Measurements from ENCODE around the gene TMEM131L.
"Not testable (repeated sequence)": the region's sequence is repeated elsewhere in the genome, so short reads cannot be mapped to it uniquely, and the experiment has no call there.

Gene TMEM131L

GRCh38 chr4:153466081-153466948 lies at the start of gene TMEM131L:
Gene TMEM131L, plus strand, starts transcription at chr4:153466360. Its CDS starts 38 bp downstream, at chr4:153466398.
- peak; percentile 51 to 81 for DNase-seq (ENCODE audit: low spot score in 2 of 2)
- in situ Hi-C loops (cut with MboI; ENCODE audit: low sequenced_read_pairs) = no loop called here
- Histone ChIP-seq H3K4me1 (peaks cover 26% of the 10 kb centered on the region), H3K36me3 (replicated peaks) (peaks cover 3% of the 10 kb centered on the region), H3K9me3 (no peaks in the 10 kb centered on the region), H3K4me3 (peak within 1 kb of the TSS; percentile 85), H3K27me3 (ENCODE audit: low read depth) (no peaks in the 10 kb centered on the region)

GRCh38 chr4:153416456-153416855 lies 49.7 kb upstream of the TMEM131L start:
- in situ Hi-C loops (cut with MboI; ENCODE audit: low sequenced_read_pairs); H3K36me3 ChIP-seq (replicated peaks); H3K9me3 ChIP-seq; DNase-seq (ENCODE audit: low spot score in 2 of 2); H3K4me3 ChIP-seq; H3K27me3 ChIP-seq (ENCODE audit: low read depth): not testable (repeated sequence)
- peaks cover 14% of the 10 kb centered on the region for H3K4me1 ChIP-seq

GRCh38 chr4:153418121-153418520 lies 48.0 kb upstream of the TMEM131L start:
- Histone ChIP-seq H3K9me3 (no peaks in the 10 kb centered on the region), H3K4me1 (peaks cover 14% of the 10 kb centered on the region), H3K36me3 (replicated peaks) (no peaks in the 10 kb centered on the region; the same call in 1 of the 2 replicates), H3K27me3 (ENCODE audit: low read depth) (no peaks in the 10 kb centered on the region), H3K4me3 (no peak overlapping the region)
- no peak for DNase-seq (ENCODE audit: low spot score in 2 of 2)
- in situ Hi-C loops (cut with MboI; ENCODE audit: low sequenced_read_pairs) = no loop called here

DNA sequence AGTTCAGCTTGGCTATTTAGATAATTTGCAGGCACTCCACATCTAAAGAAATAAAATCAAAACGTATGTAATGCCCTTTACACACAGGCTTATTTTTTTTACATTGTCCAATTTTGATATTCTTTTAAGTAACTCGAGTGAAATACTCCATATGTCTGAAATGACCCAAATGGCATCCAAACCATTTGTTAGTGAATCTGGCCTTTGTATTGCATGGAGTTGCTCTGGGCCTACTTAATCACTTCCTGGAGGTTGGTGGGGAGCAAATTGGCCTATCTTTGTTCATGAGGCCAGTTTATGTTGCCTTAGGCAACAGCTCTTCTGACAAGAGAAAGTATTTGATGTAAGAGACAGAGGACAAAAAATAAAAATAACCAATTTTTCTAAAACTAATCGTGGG lies 47.6 kb upstream of the TMEM131L start:
- no peak for DNase-seq (ENCODE audit: low spot score in 2 of 2)
- Histone ChIP-seq H3K36me3 (replicated peaks) (no peaks in the 10 kb centered on the region; the same call in 1 of the 2 replicates), H3K9me3 (no peaks in the 10 kb centered on the region), H3K4me1 (peaks cover 14% of the 10 kb centered on the region), H3K27me3 (ENCODE audit: low read depth) (no peaks in the 10 kb centered on the region), H3K4me3 (no peak overlapping the region)
- in situ Hi-C loops (cut with MboI; ENCODE audit: low sequenced_read_pairs) = no loop called here

- Histone ChIP-seq H3K4me3 (no peak overlapping the region), H3K9me3 (no peaks in the 10 kb centered on the region), H3K4me1 (peaks cover 12% of the 10 kb centered on the region), H3K36me3 (replicated peaks) (no peaks in the 10 kb centered on the region; the same call in 1 of the 2 replicates), H3K27me3 (ENCODE audit: low read depth) (no peaks in the 10 kb centered on the region)
- no peak for DNase-seq (ENCODE audit: low spot score in 2 of 2)
- in situ Hi-C loops (cut with MboI; ENCODE audit: low sequenced_read_pairs) = no loop called here
Observed at GRCh38 chr4:153419029-153419428, 47.1 kb upstream of the TMEM131L start.

GRCh38 chr4:153419673-153420278 lies 46.4 kb upstream of the TMEM131L start:
- in situ Hi-C loops (cut with MboI; ENCODE audit: low sequenced_read_pairs) = no loop called here
- no peaks in the 10 kb centered on the region; the same call in 1 of the 2 replicates for H3K36me3 ChIP-seq (replicated peaks)
- no peak for DNase-seq (ENCODE audit: low spot score in 2 of 2)
- H3K9me3 ChIP-seq = no peaks in the 10 kb centered on the region
- no peaks in the 10 kb centered on the region for H3K27me3 ChIP-seq (ENCODE audit: low read depth)
- H3K4me3 ChIP-seq = no peak overlapping the region
- peaks cover 12% of the 10 kb centered on the region for H3K4me1 ChIP-seq

GRCh38 chr4:153420361-153420760 lies 45.8 kb upstream of the TMEM131L start:
- Histone ChIP-seq H3K4me1 (peaks cover 12% of the 10 kb centered on the region), H3K36me3 (replicated peaks) (no peaks in the 10 kb centered on the region; the same call in 1 of the 2 replicates), H3K27me3 (ENCODE audit: low read depth) (no peaks in the 10 kb centered on the region), H3K4me3 (no peak overlapping the region), H3K9me3 (no peaks in the 10 kb centered on the region)
- in situ Hi-C loops (cut with MboI; ENCODE audit: low sequenced_read_pairs) = no loop called here
- no peak for DNase-seq (ENCODE audit: low spot score in 2 of 2)

DNA sequence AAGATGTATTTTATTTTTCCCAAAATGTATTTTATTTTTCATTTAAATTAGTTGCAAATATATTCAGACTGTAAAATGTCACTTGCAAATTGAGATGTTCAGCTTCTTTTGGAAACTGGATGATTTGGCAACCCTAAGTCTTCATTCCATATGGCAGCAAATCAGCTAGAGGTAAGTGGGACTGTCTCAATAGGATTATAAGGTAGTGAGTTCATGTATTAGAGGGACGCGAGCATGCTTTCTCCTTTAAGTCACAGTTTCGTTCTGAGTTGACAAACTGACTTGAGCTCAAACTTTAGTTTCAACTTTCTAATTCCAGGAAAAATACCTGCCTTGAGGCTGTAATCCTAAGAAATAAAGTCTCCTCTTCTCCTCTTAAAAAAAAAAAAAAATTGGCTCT lies 44.2 kb upstream of the TMEM131L start:
- H3K4me1 ChIP-seq = peaks cover 5% of the 10 kb centered on the region
- no peak overlapping the region for H3K4me3 ChIP-seq
- no peak for DNase-seq (ENCODE audit: low spot score in 2 of 2)
- H3K27me3 ChIP-seq (ENCODE audit: low read depth) = no peaks in the 10 kb centered on the region
- in situ Hi-C loops (cut with MboI; ENCODE audit: low sequenced_read_pairs) = no loop called here
- no peaks in the 10 kb centered on the region for H3K36me3 ChIP-seq (replicated peaks)
- H3K9me3 ChIP-seq = no peaks in the 10 kb centered on the region

- H3K27me3 ChIP-seq (ENCODE audit: low read depth) = no peaks in the 10 kb centered on the region
- H3K4me1 ChIP-seq = no peaks in the 10 kb centered on the region
- in situ Hi-C loops (cut with MboI; ENCODE audit: low sequenced_read_pairs) = no loop called here
Observed at GRCh38 chr4:153426207-153426885, 39.8 kb upstream of the TMEM131L start.

DNA sequence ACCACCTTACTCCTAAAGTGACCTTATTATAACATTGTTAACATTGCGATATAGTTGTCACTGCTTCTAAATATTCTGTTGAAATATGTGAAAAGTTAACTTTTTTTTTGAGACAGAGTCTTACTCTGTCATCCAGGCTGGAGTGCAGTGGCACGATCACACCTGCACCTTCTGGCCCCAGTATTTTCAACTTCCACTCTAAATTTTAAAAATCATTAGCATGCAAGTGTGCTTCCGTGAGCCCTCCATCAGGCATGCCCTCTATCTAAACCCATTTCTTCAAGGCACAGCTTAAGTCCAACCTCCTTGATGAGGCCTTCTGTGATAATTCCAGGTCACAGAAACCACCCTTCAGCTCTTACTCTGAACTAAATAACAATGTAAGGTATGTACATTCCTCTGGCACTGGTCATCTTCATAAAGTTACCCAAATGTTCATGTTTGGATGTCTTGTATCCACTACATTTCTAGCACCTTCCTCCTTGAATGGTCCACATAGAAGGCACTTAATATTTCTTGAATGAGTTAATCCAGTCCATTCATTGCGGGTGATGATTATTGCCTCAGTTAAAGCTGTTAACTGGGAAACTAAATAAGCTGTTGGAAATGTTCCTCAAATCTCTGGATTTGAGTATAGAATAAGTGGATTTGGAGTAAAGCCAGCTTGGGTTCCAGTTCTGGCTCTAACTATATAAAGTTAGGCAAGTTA lies 38.6 kb upstream of the TMEM131L start:
- H3K36me3 ChIP-seq (replicated peaks) = no peaks in the 10 kb centered on the region
- H3K9me3 ChIP-seq = no peaks in the 10 kb centered on the region
- H3K4me3 ChIP-seq = no peak overlapping the region
- H3K27me3 ChIP-seq (ENCODE audit: low read depth) = no peaks in the 10 kb centered on the region
- no peaks in the 10 kb centered on the region for H3K4me1 ChIP-seq
- no peak for DNase-seq (ENCODE audit: low spot score in 2 of 2)
- in situ Hi-C loops (cut with MboI; ENCODE audit: low sequenced_read_pairs) = no loop called here

More at GRCh38 chr4:153426207-153426885, 39.8 kb upstream of the TMEM131L start:
- Histone ChIP-seq H3K9me3 (no peaks in the 10 kb centered on the region), H3K4me3 (no peak overlapping the region), H3K36me3 (replicated peaks) (no peaks in the 10 kb centered on the region)
- no peak for DNase-seq (ENCODE audit: low spot score in 2 of 2)

- no peak overlapping the region for H3K4me3 ChIP-seq
- no peaks in the 10 kb centered on the region for H3K36me3 ChIP-seq (replicated peaks)
- in situ Hi-C loops (cut with MboI; ENCODE audit: low sequenced_read_pairs) = no loop called here
- no peaks in the 10 kb centered on the region for H3K27me3 ChIP-seq (ENCODE audit: low read depth)
- no peak for DNase-seq (ENCODE audit: low spot score in 2 of 2)
- H3K9me3 ChIP-seq = no peaks in the 10 kb centered on the region
- H3K4me1 ChIP-seq = no peaks in the 10 kb centered on the region
Observed at GRCh38 chr4:153428941-153429475, 37.2 kb upstream of the TMEM131L start.

DNA sequence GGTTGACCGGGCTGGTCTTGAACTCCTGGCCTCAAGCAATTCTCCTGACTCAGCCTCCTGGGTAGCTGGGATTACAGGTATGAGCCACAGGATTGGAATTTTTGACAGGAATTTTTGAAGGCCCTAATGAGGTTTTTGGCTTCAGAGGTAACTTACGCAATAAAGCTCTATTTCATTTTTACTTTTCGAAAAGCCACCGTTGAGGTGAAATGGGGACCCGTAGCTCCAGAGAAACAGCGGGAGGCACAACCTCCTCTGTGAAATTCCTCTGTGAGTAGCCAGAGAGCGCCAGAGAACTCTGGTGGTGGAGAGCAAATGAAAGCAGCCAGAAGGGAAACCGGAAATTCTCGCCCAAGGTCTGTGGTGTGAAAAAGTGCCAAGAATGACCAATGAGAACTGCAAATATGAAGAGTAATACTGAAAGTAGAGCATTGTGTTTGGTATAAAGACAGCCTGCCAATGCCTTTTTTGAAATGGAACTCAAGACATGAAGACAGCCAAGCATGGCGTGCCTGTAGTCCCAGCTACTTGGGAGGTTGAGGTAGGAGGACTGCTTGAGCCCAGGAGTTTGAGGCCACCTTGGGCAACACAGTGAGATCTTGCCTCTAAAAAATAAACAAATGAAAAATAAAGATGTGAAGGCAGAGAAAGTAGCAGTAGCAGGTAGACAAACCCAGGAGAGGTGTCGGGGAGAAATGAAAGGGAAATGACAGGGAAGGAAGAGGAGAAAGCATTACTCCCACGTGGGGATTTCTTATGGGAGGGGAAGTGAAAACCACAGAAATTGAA lies 33.0 kb upstream of the TMEM131L start:
- no peaks in the 10 kb centered on the region for H3K36me3 ChIP-seq (replicated peaks)
- DNase-seq (ENCODE audit: low spot score in 2 of 2) = peak; percentile 32 to 67
- no peaks in the 10 kb centered on the region for H3K9me3 ChIP-seq
- no peak overlapping the region for H3K4me3 ChIP-seq
- H3K27me3 ChIP-seq (ENCODE audit: low read depth) = no peaks in the 10 kb centered on the region
- in situ Hi-C loops (cut with MboI; ENCODE audit: low sequenced_read_pairs) = loop anchor here (10.0 kb wide), 1 partner anchor 142 kb away; no protein-coding TSS in a partner anchor
- peaks cover 3% of the 10 kb centered on the region; the same call in 1 of the 2 replicates for H3K4me1 ChIP-seq

All from HAP-1 (cell line).